ENCODE data around the gene UPP1. TPM values are rescaled to one million over a fixed set of nuclear protein-coding genes. Genes with fewer than 3 reads are reported as not detected.

Gene UPP1
- total RNA-seq, 2 experiments from 2014 or later: 89.6 to 93.3 TPM

DNA sequence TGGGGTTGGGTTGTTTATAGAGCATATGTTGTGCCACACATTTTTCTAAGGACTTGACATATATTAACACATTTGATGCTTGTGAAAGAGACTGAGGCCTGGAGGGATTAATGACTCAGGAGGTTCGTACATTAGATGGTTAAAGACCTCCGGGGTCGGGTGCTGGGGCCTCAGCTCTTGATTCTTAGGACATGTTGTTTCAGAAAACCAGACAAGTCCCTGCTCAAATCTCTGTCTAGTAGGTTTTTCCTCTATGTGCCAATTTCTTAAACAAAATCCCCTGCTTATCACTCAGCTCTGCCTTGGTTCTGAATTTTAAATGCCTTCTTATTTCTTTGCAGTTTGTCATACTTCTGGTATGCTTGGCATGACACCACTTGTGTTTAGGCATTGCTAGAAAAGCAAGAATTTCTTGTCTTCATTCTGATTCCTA lies 5.8 kb downstream of the UPP1 start:
- peaks cover 92% of the 10 kb centered on the region for H3K36me3 Mint-ChIP-seq (ENCODE audit: low read depth)
- H3K27me3 Mint-ChIP-seq: no peaks in the 10 kb centered on the region
- ATAC-seq (no peak), DNase-seq (no peak)
- intact Hi-C loops (cut with micrococcal nuclease): no loop called here
- POLR2A ChIA-PET: interaction anchor here (1.1 to 2.2 kb wide), 3 partner anchors 10 to 117 kb away, joined by 3 to 6 read pairs (median 5); no protein-coding TSS in a partner anchor
- no peak for TF ChIP-seq CTCF (IDR thresholded peaks at IDR 0.05)
- no peak overlapping the region for H3K4me3 Mint-ChIP-seq
- H3K27ac Mint-ChIP-seq: peak overlapping the region; percentile 97
- H3K4me1 Mint-ChIP-seq (ENCODE audit: low read depth): peaks cover 76% of the 10 kb centered on the region
- CTCF ChIA-PET: interaction anchor here (1.7 to 2.0 kb wide), 3 partner anchors 11 to 106 kb away, joined by 3 to 8 read pairs (median 6); no protein-coding TSS in a partner anchor
- H3K9me3 Mint-ChIP-seq: no peaks in the 10 kb centered on the region

DNA sequence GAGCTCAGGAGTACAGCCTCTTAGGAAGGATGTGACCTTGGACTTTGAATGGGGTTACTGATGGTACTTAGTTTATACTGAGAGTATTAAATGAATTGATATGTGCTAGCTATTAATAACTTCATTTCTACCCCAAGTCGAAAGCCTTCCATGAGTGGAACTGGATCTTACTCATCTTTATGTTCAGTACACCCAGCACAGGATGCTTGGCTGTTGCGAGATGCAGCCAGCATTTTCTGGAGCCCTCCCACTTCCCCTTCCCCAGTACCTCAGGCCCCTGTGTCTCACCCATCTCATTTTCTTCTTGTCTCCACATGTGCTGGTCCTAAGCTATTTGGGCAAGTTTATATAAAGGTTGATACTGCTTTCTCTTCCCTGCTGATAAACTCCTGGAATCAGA lies 7.2 kb downstream of the UPP1 start:
- ATAC-seq: peak; percentile 50
- H3K36me3 Mint-ChIP-seq (ENCODE audit: low read depth): peaks cover 79% of the 10 kb centered on the region
- H3K27ac Mint-ChIP-seq: peak overlapping the region; percentile 97
- intact Hi-C loops (cut with micrococcal nuclease): no loop called here
- ChIA-PET CTCF (interaction anchor here (0.7 to 2.0 kb wide), 7 partner anchors 8 to 127 kb away, joined by 3 to 8 read pairs (median 6); no protein-coding TSS in a partner anchor), POLR2A (interaction anchor here (0.7 to 2.2 kb wide), 6 partner anchors 11 to 1460 kb away, joined by 3 to 6 read pairs (median 4); no protein-coding TSS in a partner anchor)
- H3K9me3 Mint-ChIP-seq: no peaks in the 10 kb centered on the region
- H3K27me3 Mint-ChIP-seq: no peaks in the 10 kb centered on the region
- DNase-seq: peak; percentile 51
- H3K4me1 Mint-ChIP-seq (ENCODE audit: low read depth): peaks cover 67% of the 10 kb centered on the region
- H3K4me3 Mint-ChIP-seq: peak overlapping the region; percentile 47
- TF ChIP-seq CTCF (IDR thresholded peaks at IDR 0.05): no peak

DNA sequence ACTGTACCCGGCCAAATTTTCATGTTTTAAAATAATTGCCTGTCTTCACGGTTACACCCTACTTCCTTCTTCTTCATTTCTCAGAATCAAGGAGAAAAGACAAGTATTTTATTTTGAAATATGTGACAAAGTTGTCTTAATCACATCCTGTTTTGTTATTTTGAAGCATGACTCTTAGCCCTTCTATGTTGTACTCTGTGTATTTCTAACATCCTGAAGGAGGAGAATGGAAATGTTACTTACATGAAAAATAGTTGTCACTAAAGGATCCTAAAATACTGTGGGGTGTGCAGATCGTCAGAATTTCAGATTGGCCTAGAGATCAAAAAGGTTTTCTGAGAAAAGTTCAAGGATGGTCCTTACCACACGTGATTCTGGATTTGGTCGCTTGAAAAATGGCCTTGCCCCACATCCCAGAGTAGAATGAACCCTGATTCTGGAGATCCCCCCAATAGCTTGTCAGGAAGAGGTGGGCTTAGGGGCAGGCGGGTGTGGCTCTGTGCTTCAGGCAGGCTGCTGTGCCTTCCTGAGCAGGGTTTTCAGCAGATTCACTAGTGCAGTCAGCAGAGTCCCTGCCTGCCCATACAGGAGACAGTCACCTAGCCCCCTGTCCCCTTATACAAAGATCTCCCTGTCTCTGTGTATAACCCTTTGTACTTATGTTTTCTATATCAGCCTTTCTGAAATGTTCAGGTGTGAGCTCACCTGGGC lies 8.6 kb downstream of the UPP1 start:
- ATAC-seq: peak; percentile 68
- H3K4me3 Mint-ChIP-seq: peak overlapping the region; percentile 70
- CTCF ChIA-PET: interaction anchor here (1.0 to 2.2 kb wide), 2 partner anchors 13 to 106 kb away, joined by 4 to 9 read pairs; no protein-coding TSS in a partner anchor

GRCh38 chr7:48098846-48099245 lies 9.8 kb downstream of the UPP1 start:
- Mint-ChIP-seq H3K4me3 (no peak overlapping the region), H3K27me3 (no peaks in the 10 kb centered on the region), H3K9me3 (no peaks in the 10 kb centered on the region), H3K36me3 (ENCODE audit: low read depth) (peaks cover 74% of the 10 kb centered on the region), H3K4me1 (ENCODE audit: low read depth) (peaks cover 58% of the 10 kb centered on the region), H3K27ac (peak overlapping the region; percentile 97)
- DNase-seq (no peak), ATAC-seq (no peak)
- CTCF ChIA-PET: interaction anchor here (1.0 to 2.2 kb wide), 3 partner anchors 10 to 130 kb away, joined by 3 to 9 read pairs (median 3); no protein-coding TSS in a partner anchor
- POLR2A ChIA-PET: interaction anchor here (0.6 to 1.6 kb wide), 4 partner anchors 10 to 625 kb away, joined by 3 to 5 read pairs (median 4); no protein-coding TSS in a partner anchor
- no peak for TF ChIP-seq CTCF (IDR thresholded peaks at IDR 0.05)
- intact Hi-C loops (cut with micrococcal nuclease): no loop called here

More for the DNA sequence above, 8.6 kb downstream of the UPP1 start:
- DNase-seq: peak; percentile 53
- POLR2A ChIA-PET: interaction anchor here (1.1 to 1.6 kb wide), 3 partner anchors 9 to 120 kb away, joined by 3 to 5 read pairs (median 4); no protein-coding TSS in a partner anchor
- H3K36me3 Mint-ChIP-seq (ENCODE audit: low read depth): peaks cover 77% of the 10 kb centered on the region
- H3K4me1 Mint-ChIP-seq (ENCODE audit: low read depth): peaks cover 60% of the 10 kb centered on the region
- intact Hi-C loops (cut with micrococcal nuclease): no loop called here
- peak overlapping the region; percentile 97 for H3K27ac Mint-ChIP-seq
- no peaks in the 10 kb centered on the region for H3K27me3 Mint-ChIP-seq
- no peaks in the 10 kb centered on the region for H3K9me3 Mint-ChIP-seq
- no peak for TF ChIP-seq CTCF (IDR thresholded peaks at IDR 0.05)

DNA sequence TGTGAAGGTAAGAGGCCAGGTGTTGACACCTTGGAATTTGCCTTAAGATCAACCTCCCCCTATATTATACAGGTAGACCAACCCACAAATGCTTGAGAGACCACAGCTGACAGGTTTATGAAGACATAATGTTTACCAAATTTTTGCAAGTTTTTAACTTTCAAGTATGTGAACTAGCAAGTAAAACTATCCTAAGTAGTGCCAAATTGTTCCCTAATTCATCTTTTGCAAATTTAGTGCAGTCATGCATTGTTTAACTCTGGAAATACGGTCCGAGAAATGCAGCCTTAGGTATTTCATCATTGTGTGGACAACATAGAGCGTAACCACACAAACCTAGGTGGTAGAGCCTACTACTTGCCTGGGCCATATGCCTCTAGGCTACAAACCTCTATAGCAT lies 10.7 kb downstream of the UPP1 start:
- Mint-ChIP-seq H3K4me3 (no peak overlapping the region), H3K4me1 (ENCODE audit: low read depth) (peaks cover 50% of the 10 kb centered on the region), H3K9me3 (no peaks in the 10 kb centered on the region), H3K27me3 (no peaks in the 10 kb centered on the region), H3K27ac (peak overlapping the region; percentile 97), H3K36me3 (ENCODE audit: low read depth) (peaks cover 75% of the 10 kb centered on the region)
- ATAC-seq (no peak), DNase-seq (no peak)
- CTCF ChIA-PET: interaction anchor here (1.7 to 2.6 kb wide), 3 partner anchors 10 to 155 kb away, joined by 5 to 11 read pairs (median 7); no protein-coding TSS in a partner anchor
- no peak for TF ChIP-seq CTCF (IDR thresholded peaks at IDR 0.05)
- intact Hi-C loops (cut with micrococcal nuclease): no loop called here
- POLR2A ChIA-PET: no interaction called here

Data from activated CD8-positive, alpha-beta T cell treated with anti-CD3 and anti-CD28 coated beads for 36 hours (primary cell).